Activated CD4-positive, alpha-beta T cell treated with anti-CD3 and anti-CD28 coated beads, Interleukin-2, Interleukin-4, amounts not matched to agents 100 ng/mL and 50 ng/mL, durations not matched to agents 16 hours and 8 hours (primary cell): Measurements from ENCODE around the gene MED17.

Source experiments
- DNase-seq: peaks from one replicate; pipeline ENCODE4 v3.0.0-alpha.2; 2020; ENCODE audit warnings: low spot score

The MED17 gene

DNA sequence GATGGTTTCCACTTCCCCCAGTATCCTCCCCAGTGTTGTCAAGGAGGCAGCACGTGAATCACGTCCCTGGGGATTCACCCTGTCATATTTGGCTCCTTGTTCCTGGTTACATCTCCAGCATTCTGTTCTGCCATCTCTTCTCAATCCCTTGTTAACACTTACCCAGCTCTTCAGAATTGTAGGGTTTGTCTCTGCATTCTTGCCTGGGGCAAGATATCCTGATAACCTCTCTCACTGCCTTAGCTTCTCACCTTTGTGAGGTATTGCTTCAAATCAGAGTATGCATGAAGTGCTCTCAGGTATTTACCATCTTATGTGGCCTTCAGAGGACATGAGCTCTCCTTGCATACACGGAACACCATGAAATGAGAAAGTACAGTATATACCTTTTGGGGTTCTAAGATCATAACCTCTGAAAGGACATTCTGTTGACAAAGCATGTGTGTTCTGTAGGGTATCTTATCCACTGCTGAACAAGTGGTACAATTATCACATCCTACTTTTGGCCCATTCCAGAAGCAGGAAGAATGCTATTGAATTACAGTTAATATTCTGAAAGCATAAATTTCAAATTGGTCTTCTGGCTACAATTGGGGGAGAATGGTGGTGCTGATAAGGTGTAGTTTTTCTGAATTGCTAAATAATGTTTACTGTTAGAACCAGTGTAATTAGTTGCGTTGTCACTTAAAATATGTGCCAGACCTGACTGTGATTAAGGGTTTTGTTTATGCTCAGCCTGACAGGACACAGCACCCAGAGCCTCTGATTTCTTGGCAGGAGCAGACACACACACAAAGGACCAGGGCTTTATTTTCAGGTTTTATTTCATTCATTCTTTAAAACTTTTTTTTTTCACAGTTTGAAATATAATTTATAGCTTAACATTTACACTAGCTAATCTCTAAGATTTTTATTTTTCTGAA lies 33.6 kb downstream of the MED17 start:
- no peak for DNase-seq

GRCh38 chr11:93819966-93820695 lies 36.0 kb downstream of the MED17 start:
- no peak for DNase-seq

GRCh38 chr11:93820847-93821246 lies 36.8 kb downstream of the MED17 start:
- no peak for DNase-seq

- no peak for DNase-seq
These were observed 37.5 kb downstream of the MED17 start for GRCh38 chr11:93821617-93822016.

GRCh38 chr11:93822359-93822758 lies 38.3 kb downstream of the MED17 start:
- DNase-seq = no peak

GRCh38 chr11:93823210-93823609 lies 39.1 kb downstream of the MED17 start:
- no peak for DNase-seq

DNA sequence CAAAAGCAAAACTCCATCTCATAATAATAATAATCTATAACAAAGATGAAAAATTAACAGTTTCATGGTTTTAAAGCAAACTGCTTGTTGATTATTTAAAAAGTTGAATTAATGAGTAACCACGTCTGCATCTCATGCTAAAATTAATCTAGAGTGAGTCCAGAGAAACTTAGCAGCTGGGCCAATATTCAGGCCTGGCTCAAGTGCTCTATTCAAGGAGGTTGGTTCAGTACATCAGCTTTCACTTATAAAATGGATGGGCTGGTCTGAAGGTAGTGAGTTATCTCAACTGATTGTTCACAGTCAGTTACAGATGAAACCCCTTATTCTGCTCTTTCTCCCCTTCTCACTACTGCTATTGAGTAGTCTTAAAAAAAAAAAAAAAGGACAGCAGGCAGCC lies 43.3 kb downstream of the MED17 start:
- no peak for DNase-seq

DNA sequence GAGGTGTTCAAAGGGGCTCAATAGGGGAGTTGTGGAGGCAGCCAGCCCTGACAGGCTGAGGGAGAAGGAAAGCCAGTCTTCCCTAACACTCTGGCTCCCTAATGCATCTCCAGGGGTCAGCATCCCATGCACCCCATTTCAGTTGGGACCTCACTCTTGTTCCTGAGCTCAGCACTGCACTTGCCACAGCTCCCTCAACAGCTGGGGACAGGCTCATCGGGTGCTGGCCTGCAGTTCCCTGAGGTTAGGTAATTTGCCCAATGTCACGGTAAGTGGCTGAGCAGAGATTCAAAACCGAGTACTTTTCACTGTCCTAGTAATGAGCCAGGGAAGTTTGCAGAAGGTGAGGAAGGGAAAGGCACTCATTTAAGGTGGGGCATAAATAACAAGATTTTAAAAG lies 45.5 kb downstream of the MED17 start:
- DNase-seq = no peak

DNA sequence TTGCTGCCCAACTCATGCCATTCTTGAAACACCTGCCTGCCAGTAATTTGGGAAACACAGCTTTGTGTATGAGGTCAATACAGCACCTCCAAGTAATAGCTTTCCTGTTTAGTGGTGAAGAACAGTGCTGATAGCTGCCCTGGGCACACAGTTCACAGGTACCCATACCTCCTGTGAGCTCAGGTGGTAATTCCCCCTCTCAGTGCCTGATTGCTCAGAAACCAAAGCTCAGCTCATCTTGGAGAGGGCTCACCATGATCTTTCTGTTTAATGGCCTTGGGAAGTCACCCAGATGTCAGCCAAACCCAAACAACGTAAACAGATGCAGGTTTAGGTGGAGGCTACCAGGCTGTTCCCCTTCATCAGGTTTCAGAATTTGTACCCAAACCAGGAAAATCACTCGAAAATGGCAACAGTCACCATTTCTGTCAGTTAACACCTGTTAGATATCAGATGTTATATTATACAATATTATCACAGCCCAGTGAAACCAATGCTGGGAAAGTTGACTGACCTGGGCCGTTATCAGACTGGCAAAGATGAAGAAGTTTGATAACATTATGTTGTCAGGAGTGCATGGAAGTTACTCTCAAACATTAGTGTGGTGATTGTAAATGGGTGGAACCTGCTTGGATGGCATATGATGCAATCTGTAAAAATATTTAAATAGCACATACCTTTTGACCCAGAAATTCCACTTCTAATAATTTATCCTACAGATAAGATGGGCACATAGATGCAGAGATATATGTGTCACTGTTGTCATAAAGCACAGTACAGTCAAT lies 47.5 kb downstream of the MED17 start:
- DNase-seq = no peak

GRCh38 chr11:93832780-93833179 lies 48.7 kb downstream of the MED17 start:
- no peak for DNase-seq

GRCh38 chr11:93838967-93839366 lies 54.9 kb downstream of the MED17 start:
- no peak for DNase-seq

DNA sequence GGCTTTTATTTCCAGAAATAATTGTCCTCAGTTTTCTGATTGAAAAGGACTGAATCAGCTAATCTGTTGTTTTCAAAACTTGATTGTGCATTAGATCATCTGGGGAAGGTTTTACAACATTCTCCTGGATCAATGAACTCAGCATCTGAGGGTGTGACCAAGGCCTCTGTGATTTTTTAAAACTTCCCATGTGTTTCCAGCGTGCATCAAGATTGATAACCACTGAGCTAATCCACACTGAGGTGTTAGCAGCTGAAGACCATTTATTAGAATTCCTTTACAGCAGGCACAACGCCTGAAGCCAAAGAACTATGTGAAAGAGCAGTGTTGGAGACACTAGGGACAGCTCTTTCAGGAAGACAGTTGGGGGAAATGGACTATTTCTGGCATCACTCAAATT lies 56.1 kb downstream of the MED17 start:
- no peak for DNase-seq

DNA sequence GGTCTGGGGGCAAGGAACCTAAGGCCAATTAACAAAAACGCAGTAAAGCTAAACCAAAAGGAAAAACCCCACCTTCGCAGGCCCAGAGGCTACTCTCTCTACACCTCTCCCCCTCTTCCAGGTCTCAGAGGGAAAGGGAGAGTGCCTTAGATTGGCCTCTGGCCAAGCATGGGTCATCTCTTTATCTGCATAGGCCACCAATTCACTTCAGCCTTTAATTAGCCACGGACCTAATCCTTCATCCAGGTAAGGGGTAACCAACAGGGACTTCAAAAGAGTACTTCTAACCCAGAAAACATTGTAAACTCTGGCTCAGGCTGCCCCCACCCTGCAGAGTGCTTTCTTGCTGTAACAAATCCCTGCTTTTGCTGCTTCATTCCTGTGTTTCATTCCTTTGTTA lies 56.9 kb downstream of the MED17 start:
- no peak for DNase-seq

- DNase-seq = no peak
These were observed 57.4 kb downstream of the MED17 start for GRCh38 chr11:93841446-93841845.

DNA sequence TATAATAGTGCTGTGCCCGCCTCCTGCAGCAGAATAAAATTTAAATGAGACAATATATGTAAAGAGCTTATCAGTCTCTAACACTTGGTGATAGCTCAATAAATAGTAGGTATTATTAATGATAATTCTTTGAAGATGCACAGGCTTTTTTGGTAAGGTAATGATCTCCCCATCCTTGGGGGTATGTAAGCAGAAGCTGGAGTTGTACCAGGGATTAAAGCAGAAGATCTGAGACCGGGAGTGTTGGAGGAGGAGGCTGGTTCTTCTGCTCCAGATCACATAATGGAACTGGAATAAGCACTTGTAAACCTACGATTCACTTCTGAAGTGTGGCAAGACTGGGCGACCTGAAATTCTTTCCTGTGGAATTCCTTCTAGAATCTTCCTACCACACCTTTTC lies 58.0 kb downstream of the MED17 start:
- no peak for DNase-seq

- DNase-seq = no peak
These were observed 58.4 kb downstream of the MED17 start for GRCh38 chr11:93842461-93842860.

DNA sequence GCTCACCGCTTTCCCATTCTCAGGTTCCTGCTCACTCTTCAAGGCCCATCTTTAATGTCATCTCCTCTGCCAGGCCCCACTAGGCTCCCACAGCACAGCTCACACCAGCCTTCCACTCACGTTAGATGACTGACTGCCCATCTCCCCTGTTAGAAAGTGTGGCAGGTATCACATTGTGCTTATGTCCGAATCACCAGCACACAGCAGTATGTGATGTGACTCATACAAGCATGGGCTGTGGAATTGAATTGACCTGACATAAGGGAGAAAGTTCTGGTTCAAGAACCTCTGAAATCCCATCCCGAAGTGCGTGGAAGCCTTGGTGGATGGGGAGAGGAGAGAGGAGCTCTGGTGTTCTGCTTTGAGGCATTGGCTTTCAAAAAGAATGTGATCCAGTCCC lies 59.8 kb downstream of the MED17 start:
- no peak for DNase-seq

DNA sequence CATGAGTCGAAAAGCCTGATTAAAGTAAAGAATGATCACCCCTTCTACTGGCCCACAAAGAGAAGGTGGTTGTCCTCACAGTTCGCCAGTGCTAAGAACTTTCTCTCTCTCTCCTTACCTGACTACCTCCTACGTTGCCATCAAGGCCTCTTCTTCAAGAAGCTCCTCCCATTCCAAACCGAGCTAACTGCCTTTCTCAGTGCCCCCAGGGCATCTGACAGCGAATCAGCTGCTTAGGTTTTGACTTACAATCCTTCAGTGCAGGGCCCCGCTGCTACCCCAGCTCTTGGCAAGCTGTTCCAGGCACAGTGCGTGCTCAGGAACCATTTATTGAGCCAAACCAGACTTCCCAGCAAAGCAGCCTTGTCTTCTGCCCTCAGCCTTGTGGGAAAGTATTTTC lies 60.5 kb downstream of the MED17 start:
- no peak for DNase-seq

DNA sequence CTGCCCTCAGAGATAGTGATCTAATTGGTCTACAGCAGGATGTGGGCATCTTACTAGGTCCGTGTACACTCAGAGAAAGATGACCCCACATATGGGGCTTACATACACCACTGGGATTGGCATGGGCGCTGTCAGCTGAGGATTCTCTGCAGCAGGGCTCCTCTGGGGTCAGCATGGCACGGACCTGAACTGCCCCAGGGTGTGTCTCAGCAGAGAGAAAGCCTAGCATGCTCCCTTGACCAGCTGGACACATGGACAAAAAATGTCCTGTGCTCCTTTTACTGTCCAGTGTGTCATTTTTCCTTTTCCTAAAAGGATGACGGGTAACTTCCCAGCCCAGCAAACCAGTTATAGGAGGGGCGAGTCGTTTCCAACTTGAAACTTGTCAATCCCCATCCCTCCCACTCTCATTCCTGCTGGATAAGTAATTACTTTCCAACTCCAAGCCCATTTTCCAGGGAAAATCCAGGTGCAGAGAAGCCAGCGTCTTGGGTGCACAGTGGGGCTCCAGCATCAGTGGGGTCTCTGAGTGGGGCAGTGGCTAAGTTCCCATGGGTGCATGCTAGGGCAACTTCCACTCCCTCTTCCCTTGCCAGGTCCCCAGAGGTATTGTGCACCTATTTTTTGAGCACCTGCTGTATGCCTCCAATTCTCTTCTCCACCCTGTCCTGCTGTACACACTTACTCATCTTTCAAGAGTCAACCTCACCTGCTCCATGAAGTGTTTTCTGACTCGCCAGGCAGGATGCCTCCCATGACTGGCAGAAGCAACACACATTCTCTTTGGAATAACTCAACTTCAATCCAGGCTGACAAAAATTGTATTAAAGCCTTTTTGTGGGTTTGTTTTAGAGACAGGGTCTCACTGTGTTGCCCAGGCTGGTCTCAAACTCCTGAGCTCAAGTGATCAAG lies 61.4 kb downstream of the MED17 start:
- DNase-seq = no peak

GRCh38 chr11:93846411-93846810 lies 62.3 kb downstream of the MED17 start:
- no peak for DNase-seq

DNA sequence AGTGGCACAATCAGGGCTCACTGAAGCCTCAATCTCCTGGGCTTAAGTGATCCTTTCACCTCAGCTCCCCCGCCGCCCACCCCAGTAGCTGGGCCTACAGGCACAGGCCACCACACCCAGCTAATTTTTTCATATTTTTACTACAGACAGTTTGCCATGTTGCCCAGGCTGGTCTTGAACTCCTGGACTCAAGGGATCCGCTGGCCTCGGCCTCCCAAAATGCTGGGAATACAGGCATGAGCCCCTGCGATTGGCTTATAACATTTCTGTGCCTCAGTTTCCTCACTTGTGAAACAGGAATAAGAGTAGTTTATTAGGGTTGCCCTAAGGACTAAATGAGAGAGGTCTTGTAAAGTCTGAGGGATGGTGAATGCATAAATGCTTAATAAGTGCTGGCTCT lies 65.1 kb downstream of the MED17 start:
- no peak for DNase-seq
